ENCODE results near the gene CRTAC1. TPM values are rescaled to one million over a fixed set of nuclear protein-coding genes. Genes with fewer than 3 reads are reported as not detected.

Gene CRTAC1
- total RNA-seq, 4 donors from 2014 or later = 0.48 to 1.1 (median 1.0) TPM

GRCh38 chr10:97949462-97949861 is 81.0 kb downstream of the CRTAC1 start:
- DNase-seq (ENCODE audit: low spot score) = no peak
- ATAC-seq (ENCODE audit: low FRiP score) = no peak
- TF ChIP-seq CTCF (IDR thresholded peaks at IDR 0.05) = no peak

GRCh38 chr10:97948822-97949221 is 81.6 kb downstream of the CRTAC1 start:
- ATAC-seq (ENCODE audit: low FRiP score) (no peak), DNase-seq (ENCODE audit: low spot score) (no peak)
- no peak for TF ChIP-seq CTCF (IDR thresholded peaks at IDR 0.05)

DNA sequence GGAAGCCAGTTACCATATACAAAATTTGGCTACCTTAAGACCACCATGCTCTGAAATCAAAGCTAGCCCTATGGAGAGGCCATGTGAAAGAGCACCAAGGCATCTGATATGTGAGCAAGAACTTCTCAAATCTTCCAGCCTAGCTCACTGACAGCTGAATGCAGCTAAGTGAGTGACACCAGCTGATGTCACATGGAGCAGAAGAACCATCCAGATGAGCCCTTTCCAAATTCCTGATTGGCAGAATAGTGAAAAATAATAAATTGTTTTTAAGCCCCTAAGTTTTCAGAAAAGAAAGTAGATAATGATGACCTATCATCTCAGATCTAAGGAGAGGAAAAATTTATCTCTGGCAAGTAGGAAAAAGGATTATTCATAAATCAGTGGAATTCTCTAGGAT is 85.6 kb downstream of the CRTAC1 start:
- TF ChIP-seq CTCF (IDR thresholded peaks at IDR 0.05) = no peak
- no peak for DNase-seq (ENCODE audit: low spot score)
- no peak for ATAC-seq (ENCODE audit: low FRiP score)

GRCh38 chr10:97943294-97943693 is 87.1 kb downstream of the CRTAC1 start:
- no peak for DNase-seq (ENCODE audit: low spot score)
- no peak for ATAC-seq (ENCODE audit: low FRiP score)
- TF ChIP-seq CTCF (IDR thresholded peaks at IDR 0.05) = no peak

DNA sequence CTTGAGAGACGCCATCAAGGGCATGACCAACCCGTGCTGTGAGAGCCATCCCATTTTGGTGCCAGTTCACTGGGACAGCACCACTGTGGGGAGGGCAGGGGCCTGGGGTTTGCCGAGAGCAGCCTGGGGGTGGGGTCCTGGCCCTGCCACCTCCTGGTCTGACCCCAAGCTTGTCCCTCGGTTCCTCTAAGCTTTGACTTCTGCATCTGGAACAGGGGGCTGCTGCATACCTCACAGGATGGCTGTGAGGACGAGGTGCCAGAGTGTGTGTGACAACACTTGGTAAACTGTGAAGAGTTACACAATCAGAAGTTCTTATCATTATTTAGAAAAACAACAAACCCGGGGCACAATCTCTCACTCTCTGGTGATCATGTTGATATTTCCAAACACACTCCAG is 89.9 kb downstream of the CRTAC1 start:
- no peak for TF ChIP-seq CTCF (IDR thresholded peaks at IDR 0.05)
- ATAC-seq (ENCODE audit: low FRiP score) (no peak), DNase-seq (ENCODE audit: low spot score) (no peak)

DNA sequence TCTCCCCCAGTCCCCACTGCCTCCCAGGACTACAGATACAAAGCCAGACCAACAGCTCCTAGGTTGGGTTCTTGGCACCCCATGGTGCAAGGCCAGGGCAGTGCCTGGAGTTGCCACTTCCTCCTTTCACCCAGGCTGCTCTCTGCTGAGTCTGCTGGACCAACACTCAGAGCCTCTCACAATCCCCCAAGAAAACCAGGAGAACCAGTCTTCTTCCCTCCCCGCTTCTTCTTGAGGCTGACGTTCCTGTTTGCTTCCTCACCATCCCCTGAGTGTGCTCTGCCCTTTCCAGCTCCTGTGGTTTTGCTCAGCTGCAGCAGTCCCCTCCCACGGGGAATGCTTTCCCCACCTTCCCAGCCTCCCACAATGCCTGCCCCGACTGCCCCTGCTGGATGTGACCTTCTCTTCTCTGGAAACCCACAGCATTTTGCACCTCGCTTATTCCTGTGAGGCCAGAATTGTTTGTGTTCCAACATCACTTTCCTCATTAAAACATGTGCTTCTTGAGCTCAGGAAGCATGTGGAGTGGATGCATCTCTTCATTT is 90.9 kb downstream of the CRTAC1 start:
- no peak for TF ChIP-seq CTCF (IDR thresholded peaks at IDR 0.05)
- no peak for DNase-seq (ENCODE audit: low spot score)
- ATAC-seq (ENCODE audit: low FRiP score) = peak; percentile 22

GRCh38 chr10:97937928-97938327 is 92.5 kb downstream of the CRTAC1 start:
- no peak for TF ChIP-seq CTCF (IDR thresholded peaks at IDR 0.05)
- ATAC-seq (ENCODE audit: low FRiP score) = no peak
- no peak for DNase-seq (ENCODE audit: low spot score)
